ENCODE results near the gene AADACL4.

Gene AADACL4

GRCh38 chr1:12614402-12615158 is 29.3 kb upstream of the AADACL4 start:
- TF ChIP-seq CTCF (IDR thresholded peaks at IDR 0.05), result no peak

GRCh38 chr1:12615159-12615864 is 28.6 kb upstream of the AADACL4 start:
- TF ChIP-seq CTCF (IDR thresholded peaks at IDR 0.05), result no peak

- TF ChIP-seq CTCF (IDR thresholded peaks at IDR 0.05), result no peak
Observed at GRCh38 chr1:12615865-12616708, 27.8 kb upstream of the AADACL4 start.

GRCh38 chr1:12616709-12617373 is 27.0 kb upstream of the AADACL4 start:
- no peak for TF ChIP-seq CTCF (IDR thresholded peaks at IDR 0.05)

GRCh38 chr1:12617511-12617900 is 26.4 kb upstream of the AADACL4 start:
- no peak for TF ChIP-seq CTCF (IDR thresholded peaks at IDR 0.05)

- TF ChIP-seq CTCF (IDR thresholded peaks at IDR 0.05), result no peak
Observed at GRCh38 chr1:12617901-12618660, 25.8 kb upstream of the AADACL4 start, which contains the start of gene DHRS3. TSS of gene DHRS3 (minus strand) at chr1:12618210. CDS start at chr1:12617348, 862 bp downstream.
